ENCODE data around the gene PIP5KL1. TPM values are rescaled to one million over a fixed set of nuclear protein-coding genes. Genes with fewer than 3 reads are reported as not detected.

The PIP5KL1 gene
- total RNA-seq, 1 donor from 2014 or later = 1.2 TPM

- Mint-ChIP-seq H3K9me3 (no peaks in the 10 kb centered on the region), H3K27me3 (ENCODE audit: insufficient read depth) (peaks cover 2% of the 10 kb centered on the region), H3K27ac (peak overlapping the region; percentile 52), H3K36me3 (ENCODE audit: low read depth) (peaks cover 21% of the 10 kb centered on the region), H3K4me1 (ENCODE audit: low read depth) (peaks cover 44% of the 10 kb centered on the region), H3K4me3 (no peak overlapping the region)
- intact Hi-C loops (cut with micrococcal nuclease) = no loop called here
- no peak for DNase-seq (ENCODE audit: low spot score)
Observed at GRCh38 chr9:127950513-127951289, 20.1 kb upstream of the PIP5KL1 start.

DNA sequence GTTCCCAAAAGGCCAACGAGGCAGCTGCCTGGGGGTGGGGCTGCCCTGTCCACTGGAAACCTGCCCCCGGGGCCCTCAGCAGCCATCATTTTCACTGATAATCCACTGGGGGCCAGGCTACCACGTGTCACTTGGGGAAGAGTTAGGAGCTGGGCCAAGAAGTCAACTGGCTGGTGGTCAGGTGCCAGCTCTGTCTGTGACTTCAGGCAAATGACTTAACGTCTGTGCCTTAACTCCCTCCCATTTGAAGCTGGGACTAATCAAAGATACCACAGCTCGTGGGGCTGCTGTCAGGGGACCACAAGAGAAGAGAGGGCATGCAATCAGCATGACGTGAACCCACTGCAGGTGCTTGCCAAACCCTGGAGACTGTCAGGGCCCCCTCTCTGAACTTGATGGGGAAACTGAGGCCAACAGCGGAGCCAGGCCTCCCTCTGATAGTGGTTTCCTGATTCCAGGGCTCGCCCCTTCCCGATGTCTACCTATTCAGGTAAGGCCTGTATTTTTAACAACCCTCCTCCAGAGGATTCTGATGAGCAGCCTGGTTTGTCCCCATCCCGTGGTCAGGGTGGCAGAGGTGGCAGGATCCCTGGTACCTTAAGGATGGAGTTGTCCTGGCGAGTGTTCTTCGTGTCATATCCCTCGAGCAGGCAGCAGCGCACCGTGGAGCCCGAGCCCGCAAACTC, 19.4 kb upstream of the PIP5KL1 start:
- H3K36me3 Mint-ChIP-seq (ENCODE audit: low read depth) = peaks cover 22% of the 10 kb centered on the region
- H3K27me3 Mint-ChIP-seq (ENCODE audit: insufficient read depth) = peaks cover 2% of the 10 kb centered on the region
- peaks cover 37% of the 10 kb centered on the region for H3K4me1 Mint-ChIP-seq (ENCODE audit: low read depth)
- H3K4me3 Mint-ChIP-seq = no peak overlapping the region
- H3K27ac Mint-ChIP-seq = peak overlapping the region; percentile 52
- intact Hi-C loops (cut with micrococcal nuclease) = no loop called here
- H3K9me3 Mint-ChIP-seq = no peaks in the 10 kb centered on the region
- no peak for DNase-seq (ENCODE audit: low spot score)

DNA sequence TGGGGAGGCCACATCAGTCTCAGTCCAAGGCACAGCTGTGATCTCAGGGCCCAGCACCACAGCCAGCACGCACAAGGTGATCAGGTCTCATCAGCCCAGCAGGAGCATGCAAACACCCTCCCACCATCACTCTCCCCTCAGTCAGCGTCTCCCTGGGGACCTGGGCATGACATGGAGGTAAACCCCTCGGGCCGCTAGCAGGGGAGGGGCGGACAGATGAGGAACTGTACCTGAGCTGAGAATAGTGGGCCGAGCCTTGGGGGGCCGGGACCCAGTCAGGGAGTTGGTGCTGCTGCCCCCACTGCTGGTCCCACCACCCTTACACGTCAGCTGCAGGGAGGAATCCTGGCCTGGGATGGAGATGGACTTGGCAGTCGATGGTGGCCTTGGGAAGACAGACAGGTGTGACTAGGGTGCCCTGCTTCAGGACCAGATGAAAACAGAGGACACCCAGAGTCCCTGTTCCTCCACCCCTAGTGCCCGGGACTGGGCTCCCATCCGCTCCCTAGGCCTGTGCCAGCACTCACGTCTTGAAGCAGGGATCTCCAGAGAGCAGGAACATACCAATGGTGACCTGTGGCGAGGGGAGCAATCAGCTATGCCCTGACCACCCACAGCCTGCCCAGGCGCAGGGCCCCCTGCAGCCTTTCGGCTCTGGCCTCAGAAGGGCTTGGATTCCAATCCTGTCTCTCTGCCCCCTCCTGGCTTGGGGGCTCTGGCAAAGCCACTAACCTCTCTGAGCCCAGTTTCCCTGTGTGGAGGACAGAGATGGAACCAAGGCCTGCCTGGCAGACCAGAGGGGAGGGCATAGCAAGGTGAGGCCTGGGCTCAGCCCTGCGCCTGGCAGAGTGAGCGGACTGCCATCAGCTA, 17.5 kb upstream of the PIP5KL1 start:
- H3K9me3 Mint-ChIP-seq = no peaks in the 10 kb centered on the region
- intact Hi-C loops (cut with micrococcal nuclease) = no loop called here
- H3K27me3 Mint-ChIP-seq (ENCODE audit: insufficient read depth) = peaks cover 2% of the 10 kb centered on the region
- H3K4me1 Mint-ChIP-seq (ENCODE audit: low read depth) = peaks cover 27% of the 10 kb centered on the region
- no peak overlapping the region for H3K27ac Mint-ChIP-seq
- no peak for DNase-seq (ENCODE audit: low spot score)
- peaks cover 30% of the 10 kb centered on the region for H3K36me3 Mint-ChIP-seq (ENCODE audit: low read depth)
- H3K4me3 Mint-ChIP-seq = no peak overlapping the region

DNA sequence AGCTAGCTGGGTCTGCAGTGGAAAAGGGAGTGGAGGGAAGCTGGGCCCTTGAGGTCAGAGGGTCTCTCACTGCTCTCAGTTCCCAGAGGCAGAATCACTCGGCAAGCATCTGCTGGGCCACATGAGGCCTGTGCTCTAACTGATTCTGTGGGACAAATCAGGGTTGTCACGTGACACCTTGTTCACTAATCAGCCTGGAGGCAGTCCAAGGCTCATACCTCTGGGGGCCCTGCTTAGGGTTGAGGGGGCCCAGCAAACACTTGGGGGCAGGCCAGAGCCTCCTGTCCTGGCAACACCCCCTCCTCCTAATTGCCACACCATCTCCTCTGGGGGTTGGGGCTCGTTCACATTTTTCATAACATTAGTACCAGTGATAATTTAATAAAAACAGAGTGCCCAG, 16.2 kb upstream of the PIP5KL1 start:
- intact Hi-C loops (cut with micrococcal nuclease) = no loop called here
- Mint-ChIP-seq H3K4me1 (ENCODE audit: low read depth) (peaks cover 27% of the 10 kb centered on the region), H3K27ac (no peak overlapping the region), H3K9me3 (no peaks in the 10 kb centered on the region), H3K27me3 (ENCODE audit: insufficient read depth) (no peaks in the 10 kb centered on the region), H3K4me3 (no peak overlapping the region), H3K36me3 (ENCODE audit: low read depth) (peaks cover 33% of the 10 kb centered on the region)
- DNase-seq (ENCODE audit: low spot score) = no peak

DNA sequence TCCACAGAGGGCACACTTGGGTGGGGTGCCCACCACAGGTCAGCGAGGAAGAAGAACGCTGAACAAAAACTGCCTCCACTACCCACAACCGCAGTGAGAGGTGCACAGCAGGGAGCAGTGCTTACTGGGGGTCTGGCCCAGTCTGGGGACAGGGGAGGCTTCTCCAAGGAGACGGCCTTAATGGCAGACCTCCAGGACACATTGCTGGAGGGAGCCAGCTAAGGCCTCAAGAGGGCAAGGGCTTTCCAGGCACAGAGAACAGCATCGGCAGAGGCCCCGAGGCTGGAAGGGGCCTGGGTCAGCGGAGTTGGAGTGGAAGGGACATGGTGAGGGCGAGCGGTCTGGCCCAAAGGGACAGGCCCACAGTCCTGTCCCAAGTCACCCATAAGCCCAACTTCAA, 15.4 kb upstream of the PIP5KL1 start:
- H3K27ac Mint-ChIP-seq = no peak overlapping the region
- H3K4me1 Mint-ChIP-seq (ENCODE audit: low read depth) = peaks cover 23% of the 10 kb centered on the region
- H3K4me3 Mint-ChIP-seq = no peak overlapping the region
- H3K36me3 Mint-ChIP-seq (ENCODE audit: low read depth) = peaks cover 30% of the 10 kb centered on the region
- intact Hi-C loops (cut with micrococcal nuclease) = no loop called here
- peaks cover 2% of the 10 kb centered on the region for H3K27me3 Mint-ChIP-seq (ENCODE audit: insufficient read depth)
- no peaks in the 10 kb centered on the region for H3K9me3 Mint-ChIP-seq
- no peak for DNase-seq (ENCODE audit: low spot score)

GRCh38 chr9:127945338-127945737, 14.8 kb upstream of the PIP5KL1 start:
- peaks cover 31% of the 10 kb centered on the region for H3K36me3 Mint-ChIP-seq (ENCODE audit: low read depth)
- H3K9me3 Mint-ChIP-seq = no peaks in the 10 kb centered on the region
- intact Hi-C loops (cut with micrococcal nuclease) = no loop called here
- no peak overlapping the region for H3K27ac Mint-ChIP-seq
- peaks cover 2% of the 10 kb centered on the region for H3K27me3 Mint-ChIP-seq (ENCODE audit: insufficient read depth)
- peaks cover 17% of the 10 kb centered on the region for H3K4me1 Mint-ChIP-seq (ENCODE audit: low read depth)
- no peak for DNase-seq (ENCODE audit: low spot score)
- H3K4me3 Mint-ChIP-seq = no peak overlapping the region

DNA sequence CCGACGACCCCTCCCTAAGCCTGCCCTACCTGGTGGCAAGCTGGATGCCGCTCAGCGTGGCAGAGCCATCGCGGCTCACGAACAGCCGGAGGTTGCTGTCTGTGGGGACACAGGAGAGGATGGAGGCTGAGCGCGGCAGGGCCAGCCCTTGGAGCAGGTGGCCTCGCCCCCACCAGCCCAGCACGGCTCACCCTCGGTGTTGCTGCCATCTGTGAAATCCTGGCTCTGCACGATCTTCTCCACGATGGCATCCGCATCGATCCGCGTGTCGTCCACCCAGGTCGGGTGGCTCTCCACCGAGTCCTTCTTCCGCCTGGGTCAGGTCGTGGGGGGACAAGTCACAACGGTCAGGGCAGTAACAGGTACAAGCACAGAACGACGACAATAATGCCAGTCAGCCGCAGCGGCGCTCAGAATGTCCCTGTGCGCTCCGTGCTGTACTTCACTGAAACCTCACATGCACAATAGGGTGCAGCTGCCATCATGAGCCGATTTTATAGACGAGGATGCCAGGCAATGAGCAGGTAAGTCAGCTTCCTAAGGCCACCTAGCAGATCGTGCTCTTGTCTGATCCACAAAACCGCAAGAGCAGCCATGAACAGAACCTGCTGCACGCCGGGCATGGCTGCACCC, 14.1 kb upstream of the PIP5KL1 start:
- no peaks in the 10 kb centered on the region for H3K9me3 Mint-ChIP-seq
- no peak overlapping the region for H3K27ac Mint-ChIP-seq
- H3K36me3 Mint-ChIP-seq (ENCODE audit: low read depth) = peaks cover 30% of the 10 kb centered on the region
- H3K4me3 Mint-ChIP-seq = no peak overlapping the region
- peaks cover 14% of the 10 kb centered on the region for H3K4me1 Mint-ChIP-seq (ENCODE audit: low read depth)
- DNase-seq (ENCODE audit: low spot score) = no peak
- intact Hi-C loops (cut with micrococcal nuclease) = no loop called here
- H3K27me3 Mint-ChIP-seq (ENCODE audit: insufficient read depth) = peaks cover 2% of the 10 kb centered on the region

DNA sequence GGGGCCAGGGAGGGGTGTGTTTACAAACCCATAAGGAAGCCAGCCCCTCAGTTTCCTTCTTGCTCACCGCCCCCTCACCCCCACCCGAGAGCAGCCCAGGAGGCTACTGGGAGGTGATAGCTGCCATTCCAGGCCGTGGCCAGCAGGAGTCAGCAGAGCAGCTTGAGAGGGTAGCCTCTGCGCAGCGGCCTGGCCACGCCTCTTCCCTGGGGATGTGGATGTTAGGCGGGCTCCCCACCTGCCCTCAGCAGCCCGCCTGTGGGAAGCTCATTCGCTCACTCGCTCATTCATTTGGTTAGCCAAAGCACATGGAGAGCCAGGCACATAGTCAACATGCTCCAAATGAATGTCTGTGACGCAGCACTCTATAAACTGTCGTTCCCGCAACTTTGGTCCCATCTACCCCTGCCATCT, 13.2 kb upstream of the PIP5KL1 start:
- intact Hi-C loops (cut with micrococcal nuclease) = loop anchor here (1.0 to 2.0 kb wide), 6 partner anchors 12 to 174 kb away; partner anchors contain the start of gene EEIG1
- Mint-ChIP-seq H3K27me3 (ENCODE audit: insufficient read depth) (peaks cover 2% of the 10 kb centered on the region), H3K4me3 (no peak overlapping the region), H3K36me3 (ENCODE audit: low read depth) (peaks cover 31% of the 10 kb centered on the region), H3K9me3 (no peaks in the 10 kb centered on the region), H3K27ac (no peak overlapping the region), H3K4me1 (ENCODE audit: low read depth) (peaks cover 14% of the 10 kb centered on the region)
- peak; percentile 65 for DNase-seq (ENCODE audit: low spot score)

DNA sequence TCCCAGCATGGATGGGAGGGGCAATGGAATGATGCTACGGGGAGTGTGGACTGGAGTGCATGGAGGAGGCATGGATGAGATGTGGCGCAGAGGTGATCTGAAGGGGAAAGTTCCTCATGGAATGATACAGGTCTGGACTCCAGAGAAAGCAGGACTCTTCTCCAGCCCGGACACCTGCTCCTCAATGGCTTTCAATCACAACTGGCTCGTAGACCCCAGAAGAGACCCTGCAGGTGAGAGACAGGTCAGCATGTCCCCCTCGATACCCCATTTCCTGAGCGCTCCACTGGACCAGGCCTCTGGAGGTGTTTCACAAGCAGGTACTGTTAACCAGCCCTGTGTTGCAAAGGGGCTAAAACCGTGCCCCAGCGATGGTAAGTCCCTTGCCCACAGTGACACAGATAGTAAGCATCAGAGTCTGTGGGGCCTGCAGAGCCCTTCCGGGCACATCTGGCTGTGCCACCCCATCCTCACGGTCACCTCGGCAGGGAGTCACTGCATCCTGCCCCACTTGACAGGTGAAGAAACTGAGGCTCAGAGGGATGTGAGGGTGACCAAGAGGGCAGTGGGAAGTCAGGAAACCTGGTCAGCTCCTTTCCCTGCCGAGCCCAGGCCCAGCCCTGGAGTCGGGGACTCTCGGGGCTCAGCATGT, 12.6 kb upstream of the PIP5KL1 start:
- Mint-ChIP-seq H3K27ac (no peak overlapping the region), H3K4me1 (ENCODE audit: low read depth) (peaks cover 19% of the 10 kb centered on the region), H3K36me3 (ENCODE audit: low read depth) (peaks cover 28% of the 10 kb centered on the region), H3K4me3 (no peak overlapping the region), H3K9me3 (no peaks in the 10 kb centered on the region), H3K27me3 (ENCODE audit: insufficient read depth) (peaks cover 2% of the 10 kb centered on the region)
- intact Hi-C loops (cut with micrococcal nuclease) = loop anchor here (1.0 to 2.0 kb wide), 6 partner anchors 12 to 174 kb away; partner anchors contain the start of gene EEIG1
- no peak for DNase-seq (ENCODE audit: low spot score)

DNA sequence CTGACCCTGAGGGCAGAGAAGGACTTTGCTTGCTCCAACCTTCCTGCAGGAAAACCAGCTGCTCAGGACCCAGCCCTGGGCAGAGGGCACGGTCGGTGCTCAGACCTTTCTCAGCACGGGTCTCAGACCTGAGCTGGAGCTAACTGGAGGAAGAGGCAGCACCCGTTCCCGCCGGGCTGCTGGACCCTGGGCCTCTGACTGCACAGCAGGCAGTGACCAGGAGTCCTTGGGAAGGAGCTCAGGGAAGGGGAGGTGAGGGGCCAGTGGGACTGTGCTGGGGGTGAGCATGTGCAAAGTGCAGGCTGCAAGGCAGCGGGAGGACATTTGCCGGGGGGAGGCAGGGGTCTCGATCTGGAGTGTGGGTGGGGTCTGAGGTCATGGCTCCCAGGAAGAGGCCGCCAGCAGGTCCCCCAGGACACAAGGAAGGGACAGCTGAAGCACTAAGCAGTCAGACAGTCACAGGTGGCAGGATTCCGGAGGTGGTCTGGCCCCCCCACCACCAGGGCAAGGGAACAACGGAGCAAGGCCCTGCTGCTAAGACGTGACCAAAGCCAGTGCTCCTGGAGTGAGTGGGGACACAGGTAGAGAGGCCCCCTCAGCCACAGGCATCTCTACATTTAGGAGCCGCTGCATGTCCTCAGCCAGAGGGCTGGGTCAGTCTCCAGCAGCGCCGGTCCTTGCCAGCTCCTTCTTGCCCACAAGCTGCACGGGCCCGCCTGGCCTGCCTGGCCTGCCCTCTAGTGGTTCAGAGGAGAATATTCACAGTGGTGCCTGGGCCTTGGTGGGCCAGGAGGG, 11.8 kb upstream of the PIP5KL1 start:
- H3K4me1 Mint-ChIP-seq (ENCODE audit: low read depth) = peaks cover 24% of the 10 kb centered on the region
- H3K9me3 Mint-ChIP-seq = no peaks in the 10 kb centered on the region
- intact Hi-C loops (cut with micrococcal nuclease) = loop anchor here (1.0 to 2.0 kb wide), 6 partner anchors 13 to 175 kb away; partner anchors contain the start of gene EEIG1
- no peak overlapping the region for H3K27ac Mint-ChIP-seq
- H3K27me3 Mint-ChIP-seq (ENCODE audit: insufficient read depth) = peaks cover 2% of the 10 kb centered on the region
- H3K36me3 Mint-ChIP-seq (ENCODE audit: low read depth) = peaks cover 26% of the 10 kb centered on the region
- peak; percentile 37 for DNase-seq (ENCODE audit: low spot score)
- H3K4me3 Mint-ChIP-seq = no peak overlapping the region

GRCh38 chr9:127941961-127942215, 11.3 kb upstream of the PIP5KL1 start:
- peaks cover 27% of the 10 kb centered on the region for H3K4me1 Mint-ChIP-seq (ENCODE audit: low read depth)
- no peak overlapping the region for H3K27ac Mint-ChIP-seq
- intact Hi-C loops (cut with micrococcal nuclease) = loop anchor here (2.0 kb wide), 1 partner anchor 39 kb away; the partner anchor contains the start of gene EEIG1

More at GRCh38 chr9:127941961-127942215, 11.3 kb upstream of the PIP5KL1 start:
- Mint-ChIP-seq H3K36me3 (ENCODE audit: low read depth) (peaks cover 24% of the 10 kb centered on the region), H3K9me3 (no peaks in the 10 kb centered on the region), H3K4me3 (no peak overlapping the region), H3K27me3 (ENCODE audit: insufficient read depth) (peaks cover 2% of the 10 kb centered on the region)
- no peak for DNase-seq (ENCODE audit: low spot score)

All from activated T-helper 1 cell treated with anti-CD3 and anti-CD28 coated beads, Interleukin-12 subunit alpha, Interleukin-12 subunit beta, Interleukin-2, Interleukin-4 antibody, amounts not matched to agents 30 ng/mL and 10 ng/mL and 1 ng/mL, durations not matched to agents 14 hours and 24 hours and 36 hours (primary cell).